ENCODE data around the gene U2AF1L4.

The U2AF1L4 gene

GRCh38 chr19:35756377-35757230, 11.4 kb upstream of the U2AF1L4 start, which contains the start of gene HSPB6:
Gene HSPB6, minus strand, starts transcription at chr19:35757029. Its CDS starts 21 bp downstream, at chr19:35757008.
- DNase-seq: peak; percentile 71

- peak; percentile 87 for DNase-seq
These were observed 10.5 kb upstream of the U2AF1L4 start for GRCh38 chr19:35755550-35756376.

- DNase-seq: no peak
These were observed 9.9 kb upstream of the U2AF1L4 start for GRCh38 chr19:35755131-35755549.

GRCh38 chr19:35754370-35755130, 9.3 kb upstream of the U2AF1L4 start:
- DNase-seq: no peak

- no peak for DNase-seq
These were observed 8.6 kb upstream of the U2AF1L4 start for GRCh38 chr19:35753634-35754369.

GRCh38 chr19:35752746-35753350, 7.6 kb upstream of the U2AF1L4 start:
- DNase-seq: no peak

- DNase-seq: no peak
These were observed 6.9 kb upstream of the U2AF1L4 start for GRCh38 chr19:35751839-35752745.

GRCh38 chr19:35750167-35750566, 4.9 kb upstream of the U2AF1L4 start:
- no peak for DNase-seq

GRCh38 chr19:35748106-35749020, 3.1 kb upstream of the U2AF1L4 start, which contains the start of gene LIN37:
Gene LIN37, plus strand, starts transcription at chr19:35748576. Its CDS starts 149 bp downstream, at chr19:35748725.
- peak; percentile 100 for DNase-seq

- DNase-seq: no peak
These were observed 1.3 kb upstream of the U2AF1L4 start for GRCh38 chr19:35746531-35746930.

- no peak for DNase-seq
These were observed 857 bp upstream of the U2AF1L4 start for GRCh38 chr19:35746087-35746462.

GRCh38 chr19:35744430-35745327, 539 bp downstream of the U2AF1L4 start:
- DNase-seq: peak; percentile 98

GRCh38 chr19:35743640-35744429, 1.4 kb downstream of the U2AF1L4 start:
- no peak for DNase-seq

- DNase-seq: no peak
These were observed 3.0 kb downstream of the U2AF1L4 start, which contains the start of gene IGFLR1 for GRCh38 chr19:35742121-35742724. Gene IGFLR1, minus strand, starts transcription at chr19:35742452. Its CDS starts 1,272 bp downstream, at chr19:35741180.

- no peak for DNase-seq
These were observed 4.1 kb downstream of the U2AF1L4 start for GRCh38 chr19:35741203-35741515.

- DNase-seq: peak; percentile 99
These were observed 4.6 kb downstream of the U2AF1L4 start for GRCh38 chr19:35740423-35741202.

Measured in NCI-H69 (cell line).